Measurements from ENCODE around the gene PRR33.
"Not testable (repeated sequence)": the region's sequence is repeated elsewhere in the genome, so short reads cannot be mapped to it uniquely, and the experiment has no call there.

The PRR33 gene

GRCh38 chr11:1891831-1892115, at the start of gene PRR33:
Gene PRR33 (minus strand): TSS chr11:1891895. CDS start chr11:1890584, 1,311 bp downstream.
- H3K27ac ChIP-seq, result no peak within 1 kb of the TSS
- TF ChIP-seq ZFX (IDR thresholded peaks at IDR 0.05) (no peak), CTCF (conservative IDR thresholded peaks at IDR 0.05) (no peak)

DNA sequence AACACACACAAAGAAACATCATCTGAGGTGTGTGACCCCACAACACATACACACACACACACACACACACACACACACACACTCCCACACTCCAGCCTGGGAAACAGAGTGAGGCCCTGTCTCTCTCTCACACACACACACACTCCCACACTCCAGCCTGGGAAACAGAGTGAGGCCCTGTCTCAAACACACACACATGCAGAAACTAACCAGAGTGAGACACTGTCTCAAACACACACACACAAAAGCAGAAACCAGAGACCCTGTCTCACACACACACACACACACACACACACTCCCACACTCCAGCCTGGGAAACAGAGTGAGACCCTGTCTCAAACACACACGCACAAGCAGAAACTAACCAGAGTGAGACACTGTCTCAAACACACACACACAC, 48.1 kb upstream of the PRR33 start:
- not testable (repeated sequence) for H3K27ac ChIP-seq

DNA sequence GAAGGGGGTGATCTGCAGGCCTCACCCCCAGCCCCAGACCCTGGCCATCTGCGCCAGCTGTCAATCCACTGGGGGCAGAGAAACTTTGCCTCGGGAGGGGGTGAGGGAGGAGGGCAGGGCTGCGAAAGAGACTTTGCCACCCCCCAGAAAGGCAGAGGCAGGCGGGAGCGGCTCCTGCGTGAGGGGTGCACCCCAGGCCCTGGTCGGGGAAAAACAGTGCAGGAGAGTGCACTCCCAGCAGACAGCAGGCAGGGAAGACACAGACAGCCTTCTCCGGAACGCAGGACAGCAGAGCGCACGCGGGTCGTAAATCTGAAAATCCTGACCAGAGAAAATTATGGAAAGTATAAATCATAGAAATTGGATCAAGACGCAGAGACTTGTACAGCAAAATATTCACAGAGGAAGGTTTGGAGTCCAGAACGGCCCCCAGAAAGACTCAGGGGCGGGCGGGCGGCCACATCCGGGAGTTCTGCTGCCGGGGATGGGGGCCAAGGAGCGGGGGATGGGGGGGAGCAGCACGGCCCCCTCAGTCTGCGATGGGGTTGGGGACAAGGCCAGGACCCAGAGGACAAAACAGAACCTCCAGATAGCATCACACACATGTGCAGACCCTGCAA, 47.4 kb upstream of the PRR33 start:
- no peak for TF ChIP-seq ZFX (IDR thresholded peaks at IDR 0.05)
- no peak for TF ChIP-seq CTCF (conservative IDR thresholded peaks at IDR 0.05)

GRCh38 chr11:1938343-1939005, 46.8 kb upstream of the PRR33 start:
- TF ChIP-seq CTCF (conservative IDR thresholded peaks at IDR 0.05) (no peak), ZFX (IDR thresholded peaks at IDR 0.05) (no peak)
- no peak overlapping the region for H3K27ac ChIP-seq

More for the DNA sequence above, 47.4 kb upstream of the PRR33 start:
- H3K27ac ChIP-seq, result no peak overlapping the region

DNA sequence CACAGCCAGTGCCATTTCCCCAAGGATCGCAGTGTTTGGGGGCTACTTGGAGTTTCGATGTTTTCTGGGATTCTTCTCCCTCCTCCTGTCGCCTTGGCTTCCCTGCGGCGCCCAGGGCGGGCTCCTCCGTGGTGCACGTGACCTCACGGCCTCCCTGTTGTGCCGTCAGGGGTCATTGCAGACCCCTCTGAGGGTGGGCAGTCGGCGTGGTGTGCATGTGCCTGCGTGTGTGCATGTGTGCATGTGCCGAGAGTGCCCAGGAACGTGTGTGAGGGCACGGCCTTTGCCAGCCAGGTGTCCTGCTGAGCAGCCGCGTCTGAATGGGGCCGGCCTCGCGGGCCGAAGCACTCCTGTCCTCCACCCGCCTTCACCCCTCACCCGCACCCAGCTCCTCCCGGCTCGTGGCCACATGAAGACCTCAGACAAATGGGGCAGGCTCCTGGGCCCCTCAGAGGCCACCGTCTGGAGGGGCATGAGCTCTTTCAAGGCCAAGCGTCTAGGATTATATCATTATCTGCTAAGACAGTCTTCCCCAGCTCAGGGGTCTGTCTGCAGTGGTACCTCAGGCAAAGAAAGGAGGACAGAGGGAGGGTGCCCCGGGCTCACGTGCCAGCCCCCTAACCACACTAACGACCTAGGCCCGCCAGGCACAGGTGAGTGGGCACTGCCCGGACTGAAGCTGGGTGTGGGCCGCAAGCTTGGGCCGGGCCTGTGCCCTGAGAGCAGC, 46.1 kb upstream of the PRR33 start:
- H3K27ac ChIP-seq, result no peak overlapping the region
- TF ChIP-seq ZFX (IDR thresholded peaks at IDR 0.05), result no peak
- no peak for TF ChIP-seq CTCF (conservative IDR thresholded peaks at IDR 0.05)

- TF ChIP-seq ZFX (IDR thresholded peaks at IDR 0.05) (no peak), CTCF (conservative IDR thresholded peaks at IDR 0.05) (no peak)
Observed at GRCh38 chr11:1936781-1937615, 45.3 kb upstream of the PRR33 start.

GRCh38 chr11:1936072-1936780, 44.5 kb upstream of the PRR33 start:
- H3K27ac ChIP-seq, result no peak overlapping the region
- TF ChIP-seq CTCF (conservative IDR thresholded peaks at IDR 0.05), result no peak

More at GRCh38 chr11:1936781-1937615, 45.3 kb upstream of the PRR33 start:
- no peak overlapping the region for H3K27ac ChIP-seq
